SK-N-SH (cell line): Measurements from ENCODE around the gene NFASC. TPM values are rescaled to one million over a fixed set of nuclear protein-coding genes. Genes with fewer than 3 reads are reported as not detected.

Source experiments
- CTCF ChIA-PET: fragments of 300-600, 350-600 bp; formaldehyde crosslinking; extraction: SDS; loops from one replicate; lab custom pipeline; 2021; lab: Yijun Ruan, JAX
- POLR2A ChIA-PET: fragments of 350-600 bp; sonication (Branson Sonifier 250); formaldehyde crosslinking; extraction: SDS; loops from one replicate; lab custom pipeline; 2020; ENCODE audit warnings: antibody characterized with exemption, inconsistent platforms; lab: Yijun Ruan, JAX
- DNase-seq: peaks from one replicate; pipeline ENCODE4 v3.0.0; 2012
- H2AFZ ChIP-seq: fragments of 200-600 bp; sonication (generic); 2 replicates; pipeline ENCODE4 v1.8.1; 2016; ENCODE audit warnings: antibody characterized with exemption, mild to moderate bottlenecking, low read depth
- H3F3A ChIP-seq: fragments of 200-600 bp; sonication (generic); replicated peaks from 2 replicates; pipeline ENCODE3; 2016; ENCODE audit warnings: antibody characterized with exemption, mild to moderate bottlenecking; ENCODE audit not compliant: insufficient read depth
- H3K27ac ChIP-seq, 2 experiments: fragments of 200-500 bp in 1 of 2; fragments of 200-600 bp in 1 of 2; sonication (Bioruptor generic) in 1 of 2; sonication (generic), shearing (Covaris generic) in 1 of 2; 2 replicates each; pipeline versions ENCODE4 v1.5.1 to v1.6.1; 2014 to 2016; ENCODE audit warnings: low read depth in 2 of 2, inconsistent platforms in 1 of 2, low read length in 1 of 2, mild to moderate bottlenecking in 1 of 2, mixed read lengths in 1 of 2
- H3K27me3 ChIP-seq: fragments of 200-600 bp; sonication (generic), shearing (Covaris generic); 2 replicates; pipeline ENCODE4 v1.6.1; 2016; ENCODE audit warnings: mixed run types; ENCODE audit not compliant: insufficient read depth
- H3K36me3 ChIP-seq, 2 experiments: fragments of 200-500 bp in 1 of 2; fragments of 200-600 bp in 1 of 2; sonication (Bioruptor generic) in 1 of 2; sonication (generic) in 1 of 2; replicated peaks in 1 of 2; 2 replicates each; pipeline versions ENCODE3 to v1.5.1; 2014 to 2016; ENCODE audit warnings: low read length in 1 of 2, mild to moderate bottlenecking in 1 of 2; ENCODE audit not compliant: insufficient read depth in 2 of 2, control insufficient read depth in 1 of 2
- H3K4me1 ChIP-seq, 2 experiments: fragments of 200-500 bp in 1 of 2; fragments of 200-600 bp in 1 of 2; sonication (Bioruptor generic) in 1 of 2; sonication (generic), shearing (Covaris generic) in 1 of 2; 2 replicates each; pipeline versions ENCODE4 v1.5.1 to v1.6.1; 2014 to 2016; ENCODE audit warnings: low read depth in 1 of 2, low read length in 1 of 2, mixed run types in 1 of 2; ENCODE audit not compliant: insufficient read depth in 2 of 2, control insufficient read depth in 1 of 2
- H3K4me2 ChIP-seq: fragments of 200-600 bp; sonication (generic), shearing (Covaris generic); 2 replicates; pipeline ENCODE4 v1.6.1; 2017; ENCODE audit warnings: mixed run types
- H3K4me3 ChIP-seq, 2 experiments: fragments of 200-500 bp in 1 of 2; fragments of 200-600 bp in 1 of 2; sonication (Bioruptor generic) in 1 of 2; sonication (generic), shearing (Covaris generic) in 1 of 2; 2 replicates each; pipeline versions ENCODE4 v1.5.1 to v1.8.1; 2014 to 2016; ENCODE audit warnings: low read depth in 2 of 2, inconsistent platforms in 1 of 2, low read length in 1 of 2, mild to moderate bottlenecking in 1 of 2, mixed read lengths in 1 of 2, moderate library complexity in 1 of 2
- H3K79me2 ChIP-seq: fragments of 200-600 bp; sonication (generic); 2 replicates; pipeline ENCODE4 v1.8.1; 2017; ENCODE audit warnings: mild to moderate bottlenecking; ENCODE audit not compliant: insufficient read depth
- H3K9ac ChIP-seq: fragments of 200-600 bp; sonication (generic); 2 replicates; pipeline ENCODE4 v1.6.1; 2017; ENCODE audit warnings: mixed run types
- H3K9me2 ChIP-seq: fragments of 200-600 bp; sonication (generic); 2 replicates; pipeline ENCODE4 v1.6.1; 2017; ENCODE audit warnings: mixed run types
- H3K9me3 ChIP-seq: fragments of 200-600 bp; sonication (generic); 2 replicates; pipeline ENCODE4 v1.6.1; 2017; ENCODE audit warnings: mixed run types, mild to moderate bottlenecking, moderate library complexity
- H4K20me1 ChIP-seq: fragments of 200-600 bp; sonication (generic); 2 replicates; pipeline ENCODE4 v1.6.1; 2017; ENCODE audit warnings: mild to moderate bottlenecking, mixed run types; ENCODE audit not compliant: insufficient read depth
- EP300 ChIP-seq, 2 experiments: IDR thresholded peaks; 2 replicates each; pipeline versions ENCODE4 v1.4.0 to v1.6.1; 2012; ENCODE audit warnings: borderline replicate concordance in 1 of 2, low read depth in 1 of 2, low read length in 1 of 2
- EZH2phosphoT487 ChIP-seq: fragments of 200-600 bp; sonication (generic); IDR thresholded peaks from 2 replicates; pipeline ENCODE4 v1.6.1; 2017; ENCODE audit warnings: low read depth, mixed run types, mild to moderate bottlenecking, antibody characterized with exemption, moderate library complexity, borderline replicate concordance
- GABPA ChIP-seq: IDR thresholded peaks from 2 replicates; pipeline ENCODE4 v1.4.0; 2012; ENCODE audit warnings: low read depth, mild to moderate bottlenecking
- GATA2 ChIP-seq: sonication (generic); formaldehyde crosslinking; IDR thresholded peaks from 2 replicates; pipeline ENCODE4 v1.5.0; 2020; ENCODE audit warnings: mild to moderate bottlenecking, missing genetic modification reagents
- IRF3 ChIP-seq: fragments of 150-350 bp; IDR thresholded peaks from 2 replicates; pipeline ENCODE4 v1.6.1; 2016; ENCODE audit warnings: mild to moderate bottlenecking, low read depth, low read length
- NFIC ChIP-seq: IDR thresholded peaks from 2 replicates; pipeline ENCODE4 v1.4.0; 2012; ENCODE audit warnings: borderline replicate concordance
- NRF1 ChIP-seq: IDR thresholded peaks from 2 replicates; pipeline ENCODE4 v1.6.1; 2012; ENCODE audit warnings: low read depth, mild to moderate bottlenecking, low read length
- RAD21 ChIP-seq: IDR thresholded peaks from 2 replicates; pipeline ENCODE4 v1.6.1; 2012; ENCODE audit warnings: mild to moderate bottlenecking, low read length
- RCOR1 ChIP-seq: fragments of 150-350 bp; IDR thresholded peaks from 2 replicates; pipeline ENCODE4 v1.6.1; 2017; ENCODE audit warnings: antibody characterized with exemption, low read length
- SIN3A ChIP-seq: IDR thresholded peaks from 2 replicates; pipeline ENCODE4 v1.6.1; 2012; ENCODE audit warnings: low read depth, mild to moderate bottlenecking, low read length, moderate library complexity, borderline replicate concordance
- SMC3 ChIP-seq: IDR thresholded peaks from 2 replicates; pipeline ENCODE4 v1.6.1; 2012; ENCODE audit warnings: low read depth, low read length, improper control_type of control experiment
- USF1 ChIP-seq: IDR thresholded peaks from 2 replicates; pipeline ENCODE4 v1.4.0; 2012; ENCODE audit warnings: low read depth, borderline replicate concordance
- USF2 ChIP-seq: fragments of 150-350 bp; IDR thresholded peaks from 2 replicates; pipeline ENCODE4 v1.6.1; 2017; ENCODE audit warnings: antibody characterized with exemption, low read length, low read depth, borderline replicate concordance
- WGBS: methylation state at CpG from one replicate; pipeline ENCODE4 v1.1.6; 2017; ENCODE audit warnings: low lambda C conversion rate; 5-methylcytosine and 5-hydroxymethylcytosine counted together
- polyA plus RNA-seq, 3 experiments: library from polyadenylated mRNA; depleted of rRNA; stranded (reverse); fragments of >200 nt; gene quantifications; 2 replicates each; pipeline ENCODE4 v1.2.3, GENCODE V29; 2012

Gene NFASC
- polyA plus RNA-seq, 1 of the 3 experiments (the other 2 are of a cell fraction) = 6.0 TPM

- CTCF ChIA-PET = interaction anchor here (1.0 to 10.4 kb wide), 10 partner anchors 9 to 236 kb away, joined by 3 to 92 read pairs (median 4); no protein-coding TSS in a partner anchor
- H3K4me2 ChIP-seq = 0 out of 2 replicates have a peak within 1 kb of the TSS, but pooled peaks have one; percentile 29
- no peaks in the 10 kb centered on the region for H3K9me3 ChIP-seq
- H3F3A ChIP-seq = no peaks in the 10 kb centered on the region
- DNase-seq = peak; percentile 93
- POLR2A ChIA-PET = no interaction called here
- H2AFZ ChIP-seq = no peak within 1 kb of the TSS
- no peak for TF ChIP-seq SMC3
- TF ChIP-seq IRF3 = no peak
- H3K79me2 ChIP-seq = no peaks in the 10 kb centered on the region
- no peaks in the 10 kb centered on the region for H3K36me3 ChIP-seq
- H3K4me3 ChIP-seq = no peak within 1 kb of the TSS; a peak in 1 of 4 replicates
- H3K9me2 ChIP-seq = no peaks in the 10 kb centered on the region
- no peaks in the 10 kb centered on the region for H4K20me1 ChIP-seq
- peaks cover 60% of the 10 kb centered on the region for H3K27me3 ChIP-seq
- H3K27ac ChIP-seq = no peak within 1 kb of the TSS
- WGBS = 28% methylated on average over 18 of the region's 53 CpGs
- H3K9ac ChIP-seq = no peak within 1 kb of the TSS
- H3K4me1 ChIP-seq = peaks cover 0 to 7% of the 10 kb centered on the region in 2 experiments; a peak in 1 of 4 replicates
Measured at GRCh38 chr1:205042911-205043806, 172.5 kb downstream of the NFASC start, which contains the start of gene CNTN2. Gene CNTN2 (plus strand): TSS chr1:205043212. CDS start chr1:205053186, 9,974 bp downstream.

GRCh38 chr1:205043866-205044265 is 173.2 kb downstream of the NFASC start:
- H3K9ac ChIP-seq = no peak overlapping the region
- no peaks in the 10 kb centered on the region for H3K36me3 ChIP-seq
- CTCF ChIA-PET = interaction anchor here (0.7 to 10.4 kb wide), 8 partner anchors 9 to 230 kb away, joined by 3 to 92 read pairs (median 4); no protein-coding TSS in a partner anchor
- no peak overlapping the region for H3K27ac ChIP-seq
- H3K4me2 ChIP-seq = no peak overlapping the region
- H4K20me1 ChIP-seq = no peaks in the 10 kb centered on the region
- peaks cover 0 to 7% of the 10 kb centered on the region in 2 experiments; a peak in 1 of 4 replicates for H3K4me1 ChIP-seq
- TF ChIP-seq EP300 (IDR thresholded peaks at IDR 0.05; ENCODE audit: borderline replicate concordance in 1 of 2, low read depth in 1 of 2, low read length in 1 of 2) = no peak
- no peak for TF ChIP-seq USF1
- TF ChIP-seq RCOR1 = no peak
- no peak for TF ChIP-seq EZH2phosphoT487
- no peak for TF ChIP-seq RAD21
- TF ChIP-seq USF2 = no peak
- no peak for TF ChIP-seq SIN3A
- TF ChIP-seq GABPA = no peak
- no peak for TF ChIP-seq GATA2
- TF ChIP-seq NRF1 = no peak
- no peak for TF ChIP-seq NFIC
- POLR2A ChIA-PET = no interaction called here
- H3F3A ChIP-seq = no peaks in the 10 kb centered on the region
- H2AFZ ChIP-seq = no peak overlapping the region
- H3K79me2 ChIP-seq = no peaks in the 10 kb centered on the region
- peaks cover 60% of the 10 kb centered on the region for H3K27me3 ChIP-seq
- H3K4me3 ChIP-seq = no peak overlapping the region
- H3K9me3 ChIP-seq = no peaks in the 10 kb centered on the region
- 56% methylated on average over 4 of the region's 4 CpGs for WGBS
- no peaks in the 10 kb centered on the region for H3K9me2 ChIP-seq
- no peak for DNase-seq
